K562 (cell line): ENCODE measurements around the gene NOL4L. TPM values are rescaled to one million over a fixed set of nuclear protein-coding genes. Genes with fewer than 3 reads are reported as not detected.

Experiments used
- ADNP ChIP-seq: fragments of 200-800 bp; sonication (Bioruptor generic); IDR thresholded peaks from 2 replicates; pipeline ENCODE4 v1.6.1; 2016; ENCODE audit warnings: missing genetic modification characterization, missing compliant biosample characterization
- BRD4 ChIP-seq: fragments of 200-600 bp; sonication (generic); IDR thresholded peaks from 2 replicates; pipeline ENCODE4 v1.6.1; 2017; ENCODE audit warnings: inconsistent platforms
- C11orf30 ChIP-seq: fragments of 450-650 bp; IDR thresholded peaks from 2 replicates; pipeline ENCODE4 v1.6.1; 2016; ENCODE audit warnings: low read depth, mild to moderate bottlenecking
- CREB1 ChIP-seq, 2 experiments: sonication (generic) in 1 of 2; formaldehyde crosslinking in 1 of 2; IDR thresholded peaks; 2 replicates each; pipeline versions ENCODE4 v1.6.1 to v1.8.0; 2012 to 2022; ENCODE audit warnings: inconsistent platforms in 1 of 2, mild to moderate bottlenecking in 1 of 2, missing genetic modification reagents in 1 of 2, moderate library complexity in 1 of 2
- EHMT2 ChIP-seq: fragments of 450-650 bp; IDR thresholded peaks from 2 replicates; pipeline ENCODE4 v1.6.1; 2018; ENCODE audit warnings: antibody characterized with exemption
- ETV5 ChIP-seq: sonication (generic); formaldehyde crosslinking; IDR thresholded peaks from 2 replicates; pipeline ENCODE4 v1.4.0; 2020; ENCODE audit warnings: low read depth, mild to moderate bottlenecking, missing genetic modification reagents
- FOXM1 ChIP-seq, 2 experiments: fragments of 450-650 bp in 1 of 2; sonication (generic) in 1 of 2; formaldehyde crosslinking in 1 of 2; IDR thresholded peaks; 2 replicates each; pipeline versions ENCODE4 v1.6.1 to v1.9.0; 2017 to 2022; ENCODE audit warnings: low read depth in 2 of 2, mild to moderate bottlenecking in 2 of 2, missing genetic modification reagents in 1 of 2, moderate library complexity in 1 of 2
- HLTF ChIP-seq: fragments of 450-650 bp; IDR thresholded peaks from 2 replicates; pipeline ENCODE4 v1.6.1; 2016
- KAT7 ChIP-seq: sonication (generic); formaldehyde crosslinking; IDR thresholded peaks from 2 replicates; pipeline ENCODE4 v1.8.0; 2022; ENCODE audit warnings: missing genetic modification reagents, mild to moderate bottlenecking, borderline replicate concordance
- MEF2D ChIP-seq: conservative IDR thresholded peaks from 2 replicates; pipeline ENCODE4 v1.6.1; 2016; ENCODE audit warnings: low read depth, missing genetic modification characterization, missing compliant biosample characterization
- PTRF ChIP-seq: fragments of 450-650 bp; IDR thresholded peaks from 2 replicates; pipeline ENCODE4 v1.6.1; 2016; ENCODE audit warnings: mild to moderate bottlenecking, missing genetic modification characterization, missing compliant biosample characterization
- RB1 ChIP-seq: fragments of 450-650 bp; IDR thresholded peaks from 2 replicates; pipeline ENCODE4 v1.6.1; 2017; ENCODE audit warnings: low read depth, mild to moderate bottlenecking
- REST ChIP-seq, 2 experiments: fragments of 450-650 bp; formaldehyde crosslinking in 1 of 2; IDR thresholded peaks; 2 replicates each; pipeline versions ENCODE4 v1.4.0 to v1.6.1; 2014 to 2020; ENCODE audit warnings: mild to moderate bottlenecking in 2 of 2, borderline replicate concordance in 1 of 2, low read depth in 1 of 2
- SIX5 ChIP-seq, 2 experiments: IDR thresholded peaks; 2 replicates each; pipeline ENCODE4 v1.6.1; 2011; ENCODE audit warnings: low read length in 2 of 2, borderline replicate concordance in 1 of 2, low read depth in 1 of 2, mild to moderate bottlenecking in 1 of 2, moderate library complexity in 1 of 2; ENCODE audit not compliant: insufficient read depth in 1 of 2
- SMAD2 ChIP-seq: fragments of 150-350 bp; IDR thresholded peaks from 2 replicates; pipeline ENCODE4 v1.6.1; 2014; ENCODE audit warnings: low read depth, mild to moderate bottlenecking, low read length
- SMARCA5 ChIP-seq: fragments of 450-650 bp; IDR thresholded peaks from 2 replicates; pipeline ENCODE4 v1.6.1; 2016
- TAF7 ChIP-seq: fragments of 450-650 bp; IDR thresholded peaks from 2 replicates; pipeline ENCODE4 v1.6.1; 2016; ENCODE audit warnings: missing genetic modification characterization, missing compliant biosample characterization
- ZNF316 ChIP-seq: fragments of 450-650 bp; IDR thresholded peaks from 2 replicates; pipeline ENCODE4 v1.6.1; 2016
- polyA plus RNA-seq, 8 experiments: library from polyadenylated mRNA; depleted of rRNA in 4 of 8; stranded (reverse) in 5 of 8; unstranded in 3 of 8; fragments of >200 nt; fragmentation: Nextera tagmentation in 2 of 8; fragmentation: Illumina TruSeq in 1 of 8; extraction: Ambion mirVana in 2 of 8; extraction: Trizol in 1 of 8; gene quantifications; 2 replicates each; pipeline versions ENCODE4 v1.2.1 to v1.2.3, GENCODE V29; 2011 to 2014; ENCODE audit warnings: inconsistent platforms in 1 of 8, missing spikeins in 1 of 8
- total RNA-seq, 7 experiments: library from RNA; depleted of rRNA in 6 of 7; stranded (reverse); fragments of >200 nt in 6 of 7; fragmentation: Illumina TruSeq in 2 of 7; extraction: Trizol in 2 of 7; gene quantifications; 2 replicates each; pipeline versions ENCODE4 v1.2.1 to v1.2.3, GENCODE V29; 2011 to 2021; ENCODE audit warnings: low replicate concordance in 1 of 7
- TF ChIP-seq, protein P1 (sequence below): sonication (generic); formaldehyde crosslinking; IDR thresholded peaks from 2 replicates; pipeline ENCODE4 v1.9.0; 2022; ENCODE audit warnings: mild to moderate bottlenecking, missing genetic modification reagents

NOL4L gene
- total and polyA plus RNA-seq, 9 of the 15 experiments (the other 6 are each of a cell fraction or from before 2014, with no cell fraction given) = 5.1 to 36.2 (median 13.6) TPM

- no peak for TF ChIP-seq REST (IDR thresholded peaks at IDR 0.05; ENCODE audit: borderline replicate concordance)
- 0 out of 2 replicates have a peak, but pooled peaks have one; percentile 33 for TF ChIP-seq REST (CRISPR knock-in tag; IDR thresholded peaks at IDR 0.05; ENCODE audit: low read depth)
- TF ChIP-seq SMAD2 = no peak
- TF ChIP-seq ETV5 (CRISPR knock-in tag) = no peak
- peak; percentile 79 for TF ChIP-seq KAT7
- TF ChIP-seq HLTF = 0 out of 2 replicates have a peak, but pooled peaks have one; percentile 42
- TF ChIP-seq C11orf30 = peak; percentile 96
- TF ChIP-seq FOXM1 (IDR thresholded peaks at IDR 0.05; ENCODE audit: low read depth) = no peak
- TF ChIP-seq FOXM1 (CRISPR knock-in tag; IDR thresholded peaks at IDR 0.05; ENCODE audit: low read depth) = no peak
- TF ChIP-seq RB1 = peak; percentile 33; the same call in 1 of the 2 replicates
- TF ChIP-seq BRD4 = no peak
- TF ChIP-seq CREB1 (IDR thresholded peaks at IDR 0.05) = no peak
- peak; percentile 25; the same call in 1 of the 2 replicates for TF ChIP-seq CREB1 (CRISPR knock-in tag; IDR thresholded peaks at IDR 0.05)
- 0 out of 2 replicates have a peak, but pooled peaks have one; percentile 12 for TF ChIP-seq TAF7 (tag)
- TF ChIP-seq ZNF316 = peak; percentile 97
- TF ChIP-seq MEF2D = 0 out of 2 replicates have a peak, but pooled peaks have one; percentile 38
- TF ChIP-seq SMARCA5 = peak; percentile 98
- TF ChIP-seq, protein P1, sequence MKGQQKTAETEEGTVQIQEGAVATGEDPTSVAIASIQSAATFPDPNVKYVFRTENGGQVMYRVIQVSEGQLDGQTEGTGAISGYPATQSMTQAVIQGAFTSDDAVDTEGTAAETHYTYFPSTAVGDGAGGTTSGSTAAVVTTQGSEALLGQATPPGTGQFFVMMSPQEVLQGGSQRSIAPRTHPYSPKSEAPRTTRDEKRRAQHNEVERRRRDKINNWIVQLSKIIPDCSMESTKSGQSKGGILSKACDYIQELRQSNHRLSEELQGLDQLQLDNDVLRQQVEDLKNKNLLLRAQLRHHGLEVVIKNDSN (CRISPR knock-in tag) = peak; percentile 79
- TF ChIP-seq PTRF = 0 out of 2 replicates have a peak, but pooled peaks have one; percentile 14
- TF ChIP-seq ADNP (tag) = peak; percentile 99
- TF ChIP-seq SIX5 (IDR thresholded peaks at IDR 0.05; ENCODE audit: borderline replicate concordance in 1 of 2, insufficient read depth in 1 of 2, low read depth in 1 of 2, low read length in 2 of 2) = no peak
- TF ChIP-seq EHMT2 = peak; percentile 39; the same call in 1 of the 2 replicates
Observed at GRCh38 chr20:32574296-32575226, 10.6 kb downstream of the NOL4L start (continued).
